ENCODE measurements around the gene KLHDC7A.

DNA sequence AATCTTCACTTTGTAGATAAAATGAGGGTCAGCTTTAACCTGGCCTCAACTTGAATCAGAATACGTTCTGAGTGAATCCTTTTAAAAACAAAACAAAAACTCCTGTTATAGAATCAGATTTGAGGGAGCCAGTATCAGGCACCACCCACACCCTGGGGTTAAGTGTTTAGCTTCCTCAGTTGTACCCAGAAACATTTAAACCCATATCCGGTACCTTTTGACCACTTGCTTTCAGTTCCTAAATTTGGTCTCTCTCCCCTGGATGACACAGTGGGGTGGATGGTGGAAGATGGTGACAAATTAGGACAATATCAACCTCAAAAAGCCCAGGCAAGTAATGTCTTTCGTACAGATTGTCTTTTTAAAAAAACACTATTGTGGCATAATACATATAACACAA is 10.4 kb downstream of the KLHDC7A start:
- no peak for TF ChIP-seq EZH2 (IDR thresholded peaks at IDR 0.05; ENCODE audit: insufficient read depth, poor library complexity, severe bottlenecking)
- TF ChIP-seq EZH2phosphoT487 (IDR thresholded peaks at IDR 0.05; ENCODE audit: insufficient read depth, low read depth), result no peak

Measured in GM23248 (cell line).